ENCODE measurements around the gene LRIG1. TPM values are rescaled to one million over a fixed set of nuclear protein-coding genes. Genes with fewer than 3 reads are reported as not detected.

Gene LRIG1
- total RNA-seq, 5 donors from 2014 or later (not counting 1 experiment from before 2014, with no cell fraction given) = 33.5 to 49.8 (median 41.1) TPM

- Histone ChIP-seq H3K4me3 (ENCODE audit: control insufficient read depth in 1 of 2, extremely low read depth in 1 of 2, low read length in 1 of 2) (no peak overlapping the region), H3K27ac (ENCODE audit: low read length) (no peak overlapping the region), H3K36me3 (ENCODE audit: control insufficient read depth in 2 of 2, extremely low read depth in 1 of 2, insufficient read depth in 1 of 2, low read length in 1 of 2) (peaks cover 19 to 49% of the 10 kb centered on the region in 2 donors), H3K4me1 (ENCODE audit: control insufficient read depth in 1 of 2, extremely low read depth in 1 of 2, insufficient read depth in 2 of 2, low read length in 2 of 2) (peaks cover 0 to 7% of the 10 kb centered on the region in 2 experiments), H3K9me3 (no peaks in the 10 kb centered on the region), H3K27me3 (replicated peaks in 1 of 2; ENCODE audit: control insufficient read depth in 2 of 2, extremely low read depth in 1 of 2, insufficient read depth in 2 of 2, low read length in 1 of 2) (no peaks in the 10 kb centered on the region)
- ChIA-PET POLR2A (no interaction called here), CTCF (interaction anchor here in 1 of 2 donors (1.1 to 1.4 kb wide), 2 partner anchors 9 to 86 kb away, joined by 5 to 12 read pairs; no protein-coding TSS in a partner anchor)
- H3K4me3 Mint-ChIP-seq = no peak overlapping the region
- ATAC-seq (replicated peaks in 1 of 4) (no peak), DNase-seq (no peak)
- H3K27ac Mint-ChIP-seq = peak overlapping the region; percentile 43 to 66
- WGBS (ENCODE audit: insufficient coverage) = no CpG with 5 or more reads among the region's 7 CpGs
- H3K4me1 Mint-ChIP-seq = peaks cover 43 to 58% (median 49%) of the 10 kb centered on the region in 3 donors
- peaks cover 0 to 9% (median 0%) of the 10 kb centered on the region in 3 donors for H3K9me3 Mint-ChIP-seq
- H3K27me3 Mint-ChIP-seq = no peaks in the 10 kb centered on the region
- peaks cover 72% of the 10 kb centered on the region for H3K36me3 Mint-ChIP-seq
Observed at GRCh38 chr3:66386925-66387650, 113.7 kb downstream of the LRIG1 start.

GRCh38 chr3:66386011-66386924, 114.6 kb downstream of the LRIG1 start:
- Mint-ChIP-seq H3K27ac (peak overlapping the region; percentile 43 to 66), H3K36me3 (peaks cover 75% of the 10 kb centered on the region), H3K4me3 (no peak overlapping the region), H3K9me3 (peaks cover 0 to 5% (median 0%) of the 10 kb centered on the region in 3 donors), H3K4me1 (peaks cover 38 to 51% (median 43%) of the 10 kb centered on the region in 3 donors), H3K27me3 (no peaks in the 10 kb centered on the region)
- Histone ChIP-seq H3K36me3 (ENCODE audit: control insufficient read depth in 2 of 2, extremely low read depth in 1 of 2, insufficient read depth in 1 of 2, low read length in 1 of 2) (peaks cover 19 to 57% of the 10 kb centered on the region in 2 donors), H3K27me3 (replicated peaks in 1 of 2; ENCODE audit: control insufficient read depth in 2 of 2, extremely low read depth in 1 of 2, insufficient read depth in 2 of 2, low read length in 1 of 2) (no peaks in the 10 kb centered on the region), H3K27ac (ENCODE audit: low read length) (no peak overlapping the region), H3K4me1 (ENCODE audit: control insufficient read depth in 1 of 2, extremely low read depth in 1 of 2, insufficient read depth in 2 of 2, low read length in 2 of 2) (peaks cover 0 to 6% of the 10 kb centered on the region in 2 experiments), H3K9me3 (no peaks in the 10 kb centered on the region), H3K4me3 (ENCODE audit: control insufficient read depth in 1 of 2, extremely low read depth in 1 of 2, low read length in 1 of 2) (no peak overlapping the region)
- ATAC-seq (replicated peaks in 1 of 4) (no peak), DNase-seq (no peak)
- POLR2A ChIA-PET = no interaction called here
- WGBS (ENCODE audit: insufficient coverage) = 90% methylated on average over 12 of the region's 12 CpGs
- CTCF ChIA-PET = interaction anchor here in 1 of 2 donors (1.4 kb wide), 1 partner anchor 8 kb away, joined by 5 read pairs; no protein-coding TSS in a partner anchor

- ATAC-seq (replicated peaks in 1 of 4) = no peak
- no peaks in the 10 kb centered on the region for H3K9me3 ChIP-seq
- H3K4me1 ChIP-seq (ENCODE audit: control insufficient read depth in 1 of 2, extremely low read depth in 1 of 2, insufficient read depth in 2 of 2, low read length in 2 of 2) = peaks cover 0 to 6% of the 10 kb centered on the region in 2 experiments
- H3K9me3 Mint-ChIP-seq = peaks cover 0 to 5% (median 0%) of the 10 kb centered on the region in 3 donors
- peaks cover 80% of the 10 kb centered on the region for H3K36me3 Mint-ChIP-seq
- no peaks in the 10 kb centered on the region for H3K27me3 ChIP-seq (replicated peaks in 1 of 2; ENCODE audit: control insufficient read depth in 2 of 2, extremely low read depth in 1 of 2, insufficient read depth in 2 of 2, low read length in 1 of 2)
- no peaks in the 10 kb centered on the region for H3K27me3 Mint-ChIP-seq
- peaks cover 28 to 69% of the 10 kb centered on the region in 2 donors for H3K36me3 ChIP-seq (ENCODE audit: control insufficient read depth in 2 of 2, extremely low read depth in 1 of 2, insufficient read depth in 1 of 2, low read length in 1 of 2)
- H3K4me1 Mint-ChIP-seq = peaks cover 26 to 39% (median 31%) of the 10 kb centered on the region in 3 donors
- H3K4me3 ChIP-seq (ENCODE audit: control insufficient read depth in 1 of 2, extremely low read depth in 1 of 2, low read length in 1 of 2) = no peak overlapping the region
- ChIA-PET POLR2A (interaction anchor here in 1 of 2 donors (0.6 kb wide), 1 partner anchor 95 kb away, joined by 4 read pairs; no protein-coding TSS in a partner anchor), CTCF (interaction anchor here (0.5 to 1.1 kb wide), 2 partner anchors 9 to 12 kb away, joined by 3 to 4 read pairs; no protein-coding TSS in a partner anchor)
- peak overlapping the region in 1 of 2 donors; percentile 39 for H3K27ac Mint-ChIP-seq
- H3K4me3 Mint-ChIP-seq = no peak overlapping the region
- no peak overlapping the region for H3K27ac ChIP-seq (ENCODE audit: low read length)
- DNase-seq = no peak
Observed at GRCh38 chr3:66385066-66385465, 115.8 kb downstream of the LRIG1 start.

GRCh38 chr3:66383998-66384745, 116.7 kb downstream of the LRIG1 start:
- DNase-seq (no peak), ATAC-seq (replicated peaks in 1 of 4) (no peak)
- Mint-ChIP-seq H3K4me1 (peaks cover 18 to 30% (median 22%) of the 10 kb centered on the region in 3 donors), H3K36me3 (peaks cover 89% of the 10 kb centered on the region), H3K27ac (peak overlapping the region; percentile 23 to 48), H3K4me3 (no peak overlapping the region), H3K9me3 (peaks cover 0 to 5% (median 0%) of the 10 kb centered on the region in 3 donors), H3K27me3 (no peaks in the 10 kb centered on the region)
- POLR2A ChIA-PET = no interaction called here
- no peaks in the 10 kb centered on the region for H3K9me3 ChIP-seq
- H3K27ac ChIP-seq (ENCODE audit: low read length) = no peak overlapping the region
- H3K4me1 ChIP-seq (ENCODE audit: control insufficient read depth in 1 of 2, extremely low read depth in 1 of 2, insufficient read depth in 2 of 2, low read length in 2 of 2) = peaks cover 0 to 6% of the 10 kb centered on the region in 2 experiments
- H3K36me3 ChIP-seq (ENCODE audit: control insufficient read depth in 2 of 2, extremely low read depth in 1 of 2, insufficient read depth in 1 of 2, low read length in 1 of 2) = peaks cover 31 to 78% of the 10 kb centered on the region in 2 donors
- CTCF ChIA-PET = interaction anchor here (0.7 to 1.1 kb wide), 2 partner anchors 10 to 13 kb away, joined by 3 to 4 read pairs; no protein-coding TSS in a partner anchor
- no peaks in the 10 kb centered on the region for H3K27me3 ChIP-seq (replicated peaks in 1 of 2; ENCODE audit: control insufficient read depth in 2 of 2, extremely low read depth in 1 of 2, insufficient read depth in 2 of 2, low read length in 1 of 2)
- WGBS (ENCODE audit: insufficient coverage) = 99% methylated on average over 19 of the region's 20 CpGs
- H3K4me3 ChIP-seq (ENCODE audit: control insufficient read depth in 1 of 2, extremely low read depth in 1 of 2, low read length in 1 of 2) = no peak overlapping the region

GRCh38 chr3:66383023-66383422, 117.8 kb downstream of the LRIG1 start:
- H3K9me3 Mint-ChIP-seq = peaks cover 0 to under 1% (median 0%) of the 10 kb centered on the region in 3 donors
- WGBS (ENCODE audit: insufficient coverage) = 98% methylated on average over 14 of the region's 18 CpGs
- POLR2A ChIA-PET = interaction anchor here in 1 of 2 donors (0.6 kb wide), 1 partner anchor 524 kb away, joined by 3 read pairs; no protein-coding TSS in a partner anchor

More at GRCh38 chr3:66383023-66383422, 117.8 kb downstream of the LRIG1 start:
- Histone ChIP-seq H3K4me3 (ENCODE audit: control insufficient read depth in 1 of 2, extremely low read depth in 1 of 2, low read length in 1 of 2) (no peak overlapping the region), H3K27me3 (replicated peaks in 1 of 2; ENCODE audit: control insufficient read depth in 2 of 2, extremely low read depth in 1 of 2, insufficient read depth in 2 of 2, low read length in 1 of 2) (no peaks in the 10 kb centered on the region), H3K36me3 (ENCODE audit: control insufficient read depth in 2 of 2, extremely low read depth in 1 of 2, insufficient read depth in 1 of 2, low read length in 1 of 2) (peaks cover 33 to 88% of the 10 kb centered on the region in 2 donors), H3K9me3 (no peaks in the 10 kb centered on the region), H3K4me1 (ENCODE audit: control insufficient read depth in 1 of 2, extremely low read depth in 1 of 2, insufficient read depth in 2 of 2, low read length in 2 of 2) (peaks cover 0 to 10% of the 10 kb centered on the region in 2 experiments), H3K27ac (ENCODE audit: low read length) (no peak overlapping the region)
- Mint-ChIP-seq H3K4me3 (no peak overlapping the region), H3K27ac (no peak overlapping the region), H3K4me1 (peaks cover 13 to 26% (median 19%) of the 10 kb centered on the region in 3 donors), H3K36me3 (peaks cover 90% of the 10 kb centered on the region), H3K27me3 (no peaks in the 10 kb centered on the region)
- ATAC-seq (replicated peaks in 1 of 4) (no peak), DNase-seq (no peak)
- CTCF ChIA-PET = interaction anchor here (0.5 to 0.9 kb wide), 3 partner anchors 12 to 147 kb away, joined by 3 to 4 read pairs (median 3); no protein-coding TSS in a partner anchor

Measured in T-cell (primary cell).